SK-N-SH (cell line): ENCODE data around the gene C20orf96. TPM values are rescaled to one million over a fixed set of nuclear protein-coding genes. Genes with fewer than 3 reads are reported as not detected.

Experiments
- CTCF ChIA-PET: fragments of 300-600, 350-600 bp; formaldehyde crosslinking; extraction: SDS; loops from one replicate; lab custom pipeline; 2021; lab: Yijun Ruan, JAX
- POLR2A ChIA-PET: fragments of 350-600 bp; sonication (Branson Sonifier 250); formaldehyde crosslinking; extraction: SDS; loops from one replicate; lab custom pipeline; 2020; ENCODE audit warnings: antibody characterized with exemption, inconsistent platforms; lab: Yijun Ruan, JAX
- DNase-seq: peaks from one replicate; pipeline ENCODE4 v3.0.0; 2012
- H2AFZ ChIP-seq: fragments of 200-600 bp; sonication (generic); 2 replicates; pipeline ENCODE4 v1.8.1; 2016; ENCODE audit warnings: antibody characterized with exemption, mild to moderate bottlenecking, low read depth
- H3F3A ChIP-seq: fragments of 200-600 bp; sonication (generic); replicated peaks from 2 replicates; pipeline ENCODE3; 2016; ENCODE audit warnings: antibody characterized with exemption, mild to moderate bottlenecking; ENCODE audit not compliant: insufficient read depth
- H3K27ac ChIP-seq, 2 experiments: fragments of 200-500 bp in 1 of 2; fragments of 200-600 bp in 1 of 2; sonication (Bioruptor generic) in 1 of 2; sonication (generic), shearing (Covaris generic) in 1 of 2; 2 replicates each; pipeline versions ENCODE4 v1.5.1 to v1.6.1; 2014 to 2016; ENCODE audit warnings: low read depth in 2 of 2, inconsistent platforms in 1 of 2, low read length in 1 of 2, mild to moderate bottlenecking in 1 of 2, mixed read lengths in 1 of 2
- H3K27me3 ChIP-seq: fragments of 200-600 bp; sonication (generic), shearing (Covaris generic); 2 replicates; pipeline ENCODE4 v1.6.1; 2016; ENCODE audit warnings: mixed run types; ENCODE audit not compliant: insufficient read depth
- H3K36me3 ChIP-seq, 2 experiments: fragments of 200-500 bp in 1 of 2; fragments of 200-600 bp in 1 of 2; sonication (Bioruptor generic) in 1 of 2; sonication (generic) in 1 of 2; replicated peaks in 1 of 2; 2 replicates each; pipeline versions ENCODE3 to v1.5.1; 2014 to 2016; ENCODE audit warnings: low read length in 1 of 2, mild to moderate bottlenecking in 1 of 2; ENCODE audit not compliant: insufficient read depth in 2 of 2, control insufficient read depth in 1 of 2
- H3K4me1 ChIP-seq, 2 experiments: fragments of 200-500 bp in 1 of 2; fragments of 200-600 bp in 1 of 2; sonication (Bioruptor generic) in 1 of 2; sonication (generic), shearing (Covaris generic) in 1 of 2; 2 replicates each; pipeline versions ENCODE4 v1.5.1 to v1.6.1; 2014 to 2016; ENCODE audit warnings: low read depth in 1 of 2, low read length in 1 of 2, mixed run types in 1 of 2; ENCODE audit not compliant: insufficient read depth in 2 of 2, control insufficient read depth in 1 of 2
- H3K4me2 ChIP-seq: fragments of 200-600 bp; sonication (generic), shearing (Covaris generic); 2 replicates; pipeline ENCODE4 v1.6.1; 2017; ENCODE audit warnings: mixed run types
- H3K4me3 ChIP-seq, 2 experiments: fragments of 200-500 bp in 1 of 2; fragments of 200-600 bp in 1 of 2; sonication (Bioruptor generic) in 1 of 2; sonication (generic), shearing (Covaris generic) in 1 of 2; 2 replicates each; pipeline versions ENCODE4 v1.5.1 to v1.8.1; 2014 to 2016; ENCODE audit warnings: low read depth in 2 of 2, inconsistent platforms in 1 of 2, low read length in 1 of 2, mild to moderate bottlenecking in 1 of 2, mixed read lengths in 1 of 2, moderate library complexity in 1 of 2
- H3K79me2 ChIP-seq: fragments of 200-600 bp; sonication (generic); 2 replicates; pipeline ENCODE4 v1.8.1; 2017; ENCODE audit warnings: mild to moderate bottlenecking; ENCODE audit not compliant: insufficient read depth
- H3K9ac ChIP-seq: fragments of 200-600 bp; sonication (generic); 2 replicates; pipeline ENCODE4 v1.6.1; 2017; ENCODE audit warnings: mixed run types
- H3K9me2 ChIP-seq: fragments of 200-600 bp; sonication (generic); 2 replicates; pipeline ENCODE4 v1.6.1; 2017; ENCODE audit warnings: mixed run types
- H3K9me3 ChIP-seq: fragments of 200-600 bp; sonication (generic); 2 replicates; pipeline ENCODE4 v1.6.1; 2017; ENCODE audit warnings: mixed run types, mild to moderate bottlenecking, moderate library complexity
- H4K20me1 ChIP-seq: fragments of 200-600 bp; sonication (generic); 2 replicates; pipeline ENCODE4 v1.6.1; 2017; ENCODE audit warnings: mild to moderate bottlenecking, mixed run types; ENCODE audit not compliant: insufficient read depth
- CTCF ChIP-seq: fragments of 200-600 bp; sonication (generic); IDR thresholded peaks from 2 replicates; pipeline ENCODE4 v1.6.1; 2017; ENCODE audit warnings: antibody characterized with exemption, mild to moderate bottlenecking, moderate library complexity
- ELF1 ChIP-seq: IDR thresholded peaks from 2 replicates; pipeline ENCODE4 v1.4.0; 2012
- EP300 ChIP-seq, 2 experiments: IDR thresholded peaks; 2 replicates each; pipeline versions ENCODE4 v1.4.0 to v1.6.1; 2012; ENCODE audit warnings: borderline replicate concordance in 1 of 2, low read depth in 1 of 2, low read length in 1 of 2
- EZH2phosphoT487 ChIP-seq: fragments of 200-600 bp; sonication (generic); IDR thresholded peaks from 2 replicates; pipeline ENCODE4 v1.6.1; 2017; ENCODE audit warnings: low read depth, mixed run types, mild to moderate bottlenecking, antibody characterized with exemption, moderate library complexity, borderline replicate concordance
- GATA2 ChIP-seq: sonication (generic); formaldehyde crosslinking; IDR thresholded peaks from 2 replicates; pipeline ENCODE4 v1.5.0; 2020; ENCODE audit warnings: mild to moderate bottlenecking, missing genetic modification reagents
- JUND ChIP-seq: IDR thresholded peaks from 2 replicates; pipeline ENCODE4 v1.4.0; 2012
- MEF2A ChIP-seq: IDR thresholded peaks from 2 replicates; pipeline ENCODE4 v1.4.0; 2012; ENCODE audit warnings: low read depth, borderline replicate concordance
- MXI1 ChIP-seq: IDR thresholded peaks from 2 replicates; pipeline ENCODE4 v1.6.1; 2012; ENCODE audit warnings: mild to moderate bottlenecking, low read depth, low read length, improper control_type of control experiment
- POLR2AphosphoS5 ChIP-seq: IDR thresholded peaks from 2 replicates; pipeline ENCODE4 v1.6.1; 2012; ENCODE audit warnings: low read depth, low read length
- RCOR1 ChIP-seq: fragments of 150-350 bp; IDR thresholded peaks from 2 replicates; pipeline ENCODE4 v1.6.1; 2017; ENCODE audit warnings: antibody characterized with exemption, low read length
- REST ChIP-seq: IDR thresholded peaks from 2 replicates; pipeline ENCODE4 v1.6.1; 2012; ENCODE audit warnings: mild to moderate bottlenecking, low read depth, low read length, moderate library complexity
- RFX5 ChIP-seq: IDR thresholded peaks from 2 replicates; pipeline ENCODE4 v1.6.1; 2012; ENCODE audit warnings: mild to moderate bottlenecking, improper control_type of control experiment, low read length
- RXRA ChIP-seq: IDR thresholded peaks from 2 replicates; pipeline ENCODE4 v1.4.0; 2012; ENCODE audit warnings: low read depth, mild to moderate bottlenecking, borderline replicate concordance
- SIN3A ChIP-seq: IDR thresholded peaks from 2 replicates; pipeline ENCODE4 v1.6.1; 2012; ENCODE audit warnings: low read depth, mild to moderate bottlenecking, low read length, moderate library complexity, borderline replicate concordance
- TEAD4 ChIP-seq: IDR thresholded peaks from 2 replicates; pipeline ENCODE4 v1.4.0; 2012; ENCODE audit warnings: mild to moderate bottlenecking, borderline replicate concordance; ENCODE audit not compliant: insufficient read depth
- USF1 ChIP-seq: IDR thresholded peaks from 2 replicates; pipeline ENCODE4 v1.4.0; 2012; ENCODE audit warnings: low read depth, borderline replicate concordance
- YY1 ChIP-seq: IDR thresholded peaks from 2 replicates; pipeline ENCODE4 v1.4.0; 2012; ENCODE audit warnings: low read depth, mild to moderate bottlenecking
- WGBS: methylation state at CpG from one replicate; pipeline ENCODE4 v1.1.6; 2017; ENCODE audit warnings: low lambda C conversion rate; 5-methylcytosine and 5-hydroxymethylcytosine counted together
- polyA plus RNA-seq, 3 experiments: library from polyadenylated mRNA; depleted of rRNA; stranded (reverse); fragments of >200 nt; gene quantifications; 2 replicates each; pipeline ENCODE4 v1.2.3, GENCODE V29; 2012

Gene C20orf96
- polyA plus RNA-seq, 1 of the 3 experiments (the other 2 are of a cell fraction) = 16.6 TPM

GRCh38 chr20:294602-295001, 4.1 kb upstream of the C20orf96 start:
- Histone ChIP-seq H4K20me1 (peaks cover 6% of the 10 kb centered on the region), H3K9me3 (no peaks in the 10 kb centered on the region), H2AFZ (no peak overlapping the region), H3K4me3 (no peak overlapping the region), H3K4me2 (no peak overlapping the region), H3K36me3 (peaks cover 5 to 6% of the 10 kb centered on the region in 2 experiments), H3K9ac (no peak overlapping the region), H3K79me2 (peaks cover 24% of the 10 kb centered on the region), H3K27ac (no peak overlapping the region), H3F3A (peaks cover 10% of the 10 kb centered on the region), H3K4me1 (peaks cover 9 to 20% of the 10 kb centered on the region in 2 experiments), H3K9me2 (no peaks in the 10 kb centered on the region), H3K27me3 (no peaks in the 10 kb centered on the region)
- ChIA-PET CTCF (interaction anchor here (0.6 to 1.1 kb wide), 2 partner anchors 26 to 29 kb away, joined by 3 read pairs; no protein-coding TSS in a partner anchor), POLR2A (no interaction called here)
- TF ChIP-seq EZH2phosphoT487 = no peak
- no peak for TF ChIP-seq YY1
- no peak for TF ChIP-seq TEAD4
- no peak for TF ChIP-seq JUND
- TF ChIP-seq ELF1 = no peak
- no peak for TF ChIP-seq MEF2A
- no peak for TF ChIP-seq REST
- no peak for TF ChIP-seq RXRA
- no peak for TF ChIP-seq MXI1
- TF ChIP-seq SIN3A = no peak
- TF ChIP-seq EP300 (IDR thresholded peaks at IDR 0.05; ENCODE audit: borderline replicate concordance in 1 of 2, low read depth in 1 of 2, low read length in 1 of 2) = no peak
- no peak for TF ChIP-seq POLR2AphosphoS5
- TF ChIP-seq RCOR1 = no peak
- no peak for TF ChIP-seq GATA2 (CRISPR knock-in tag)
- TF ChIP-seq USF1 = no peak
- TF ChIP-seq CTCF = no peak
- no peak for TF ChIP-seq RFX5
- DNase-seq = no peak
- 87% methylated on average over 4 of the region's 5 CpGs for WGBS
